ENCODE results near the gene TXNRD2.

- no peak for TF ChIP-seq CTCF (conservative IDR thresholded peaks at IDR 0.05; ENCODE audit: low read depth in 2 of 2)
- TF ChIP-seq EZH2 (IDR thresholded peaks at IDR 0.05; ENCODE audit: low read depth, unreplicated experiment) = no peak
- TF ChIP-seq EZH2phosphoT487 (IDR thresholded peaks at IDR 0.05; ENCODE audit: unreplicated experiment) = no peak
- TF ChIP-seq NANOG (IDR thresholded peaks at IDR 0.05; ENCODE audit: borderline replicate concordance) = no peak
- no peak for TF ChIP-seq POLR2AphosphoS5 (IDR thresholded peaks at IDR 0.05; ENCODE audit: low read depth)
- TF ChIP-seq REST (IDR thresholded peaks at IDR 0.05; ENCODE audit: unreplicated experiment) = no peak
- TF ChIP-seq JUNB (IDR thresholded peaks at IDR 0.05; ENCODE audit: unreplicated experiment) = no peak
- TF ChIP-seq ZNF462 (CRISPR knock-in tag; IDR thresholded peaks at IDR 0.05) = no peak
Measured at GRCh38 chr22:19855504-19856409, 85.9 kb downstream of the TXNRD2 start.
